Progenitor cell of endocrine pancreas (in vitro differentiated cells): ENCODE measurements around the gene FUZ. TPM values are rescaled to one million over a fixed set of nuclear protein-coding genes. Genes with fewer than 3 reads are reported as not detected.

Source experiments
- DNase-seq: peaks from one replicate; pipeline ENCODE4 v3.0.0; 2021; ENCODE audit warnings: low spot score; ENCODE audit not compliant: unreplicated experiment
- H3K27ac Mint-ChIP-seq: 2 replicates; pipeline ENCODE4 v1.8.0; 2021; ENCODE audit warnings: mild to moderate bottlenecking, moderate library complexity, mixed read lengths
- H3K27me3 Mint-ChIP-seq: 2 replicates; pipeline ENCODE4 v1.8.0; 2021; ENCODE audit warnings: mixed read lengths
- H3K36me3 Mint-ChIP-seq: 2 replicates; pipeline ENCODE4 v1.8.0; 2022; ENCODE audit warnings: mixed read lengths; ENCODE audit not compliant: insufficient read depth
- H3K4me1 Mint-ChIP-seq: 2 replicates; pipeline ENCODE4 v1.8.0; 2021; ENCODE audit warnings: low read depth, mixed read lengths
- H3K4me3 Mint-ChIP-seq: 2 replicates; pipeline ENCODE4 v1.8.0; 2021; ENCODE audit warnings: low read depth, mild to moderate bottlenecking, moderate library complexity, mixed read lengths
- H3K9me3 Mint-ChIP-seq: 2 replicates; pipeline ENCODE4 v1.8.0; 2021; ENCODE audit warnings: low read depth, mixed read lengths
- total RNA-seq: library from RNA; stranded (reverse); gene quantifications from 2 replicates; pipeline ENCODE4 v1.2.1, GENCODE V29; 2021
- TF ChIP-seq, protein P1 (sequence below): fragments of 200-600 bp; sonication (generic); IDR thresholded peaks from one replicate; pipeline ENCODE4 v1.5.0; 2021; ENCODE audit warnings: antibody characterized with exemption, mild to moderate bottlenecking; ENCODE audit not compliant: unreplicated experiment

FUZ gene
- total RNA-seq, 1 donor from 2014 or later, result 40.0 TPM

DNA sequence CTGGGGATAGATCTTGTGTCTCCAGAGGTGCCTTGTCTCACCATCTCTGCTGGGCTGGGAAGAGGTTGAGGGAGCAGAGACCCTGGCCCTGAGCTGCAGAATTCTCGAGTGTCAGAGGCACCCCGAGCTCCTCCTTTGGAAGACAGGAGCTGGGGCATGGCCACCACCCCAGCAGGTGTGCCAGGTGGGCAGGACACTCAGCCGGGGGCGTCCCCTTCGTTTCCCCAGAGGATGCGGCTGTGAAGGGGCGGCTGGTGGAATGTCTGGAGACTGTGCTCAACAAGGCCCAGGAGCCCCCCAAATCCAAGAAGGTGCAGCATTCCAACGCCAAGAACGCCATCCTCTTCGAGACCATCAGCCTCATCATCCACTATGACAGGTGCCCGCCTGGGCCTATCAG is 14.5 kb downstream of the FUZ start:
- no peak overlapping the region for H3K4me3 Mint-ChIP-seq
- H3K4me1 Mint-ChIP-seq, result no peaks in the 10 kb centered on the region
- H3K27me3 Mint-ChIP-seq, result no peaks in the 10 kb centered on the region
- H3K9me3 Mint-ChIP-seq, result no peaks in the 10 kb centered on the region
- H3K27ac Mint-ChIP-seq, result no peak overlapping the region
- DNase-seq, result no peak
- TF ChIP-seq, protein P1, sequence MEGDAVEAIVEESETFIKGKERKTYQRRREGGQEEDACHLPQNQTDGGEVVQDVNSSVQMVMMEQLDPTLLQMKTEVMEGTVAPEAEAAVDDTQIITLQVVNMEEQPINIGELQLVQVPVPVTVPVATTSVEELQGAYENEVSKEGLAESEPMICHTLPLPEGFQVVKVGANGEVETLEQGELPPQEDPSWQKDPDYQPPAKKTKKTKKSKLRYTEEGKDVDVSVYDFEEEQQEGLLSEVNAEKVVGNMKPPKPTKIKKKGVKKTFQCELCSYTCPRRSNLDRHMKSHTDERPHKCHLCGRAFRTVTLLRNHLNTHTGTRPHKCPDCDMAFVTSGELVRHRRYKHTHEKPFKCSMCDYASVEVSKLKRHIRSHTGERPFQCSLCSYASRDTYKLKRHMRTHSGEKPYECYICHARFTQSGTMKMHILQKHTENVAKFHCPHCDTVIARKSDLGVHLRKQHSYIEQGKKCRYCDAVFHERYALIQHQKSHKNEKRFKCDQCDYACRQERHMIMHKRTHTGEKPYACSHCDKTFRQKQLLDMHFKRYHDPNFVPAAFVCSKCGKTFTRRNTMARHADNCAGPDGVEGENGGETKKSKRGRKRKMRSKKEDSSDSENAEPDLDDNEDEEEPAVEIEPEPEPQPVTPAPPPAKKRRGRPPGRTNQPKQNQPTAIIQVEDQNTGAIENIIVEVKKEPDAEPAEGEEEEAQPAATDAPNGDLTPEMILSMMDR, result no peak
- peaks cover 8% of the 10 kb centered on the region for H3K36me3 Mint-ChIP-seq

DNA sequence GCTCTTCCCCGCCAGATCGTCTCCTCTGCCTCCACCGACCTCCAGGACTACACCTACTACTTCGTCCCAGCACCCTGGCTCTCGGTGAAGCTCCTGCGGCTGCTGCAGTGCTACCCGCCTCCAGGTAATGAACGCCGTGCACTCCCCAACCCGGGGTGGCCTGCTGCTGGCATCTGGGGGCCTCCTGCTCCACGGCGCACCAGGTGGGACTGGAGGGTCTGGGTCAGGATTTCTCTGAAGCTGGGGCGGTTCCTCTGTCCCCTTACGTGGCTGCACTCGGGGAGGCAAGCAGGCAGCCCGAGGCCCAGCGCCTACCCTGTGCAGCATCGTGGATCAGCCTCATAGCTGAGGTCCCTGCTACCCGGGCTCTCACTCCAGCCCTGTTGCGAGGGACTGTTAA is 17.5 kb downstream of the FUZ start:
- TF ChIP-seq, protein P1, result no peak
- Mint-ChIP-seq H3K4me1 (no peaks in the 10 kb centered on the region), H3K27ac (no peak overlapping the region), H3K9me3 (no peaks in the 10 kb centered on the region), H3K27me3 (no peaks in the 10 kb centered on the region), H3K4me3 (no peak overlapping the region), H3K36me3 (peaks cover 7% of the 10 kb centered on the region)
- no peak for DNase-seq

DNA sequence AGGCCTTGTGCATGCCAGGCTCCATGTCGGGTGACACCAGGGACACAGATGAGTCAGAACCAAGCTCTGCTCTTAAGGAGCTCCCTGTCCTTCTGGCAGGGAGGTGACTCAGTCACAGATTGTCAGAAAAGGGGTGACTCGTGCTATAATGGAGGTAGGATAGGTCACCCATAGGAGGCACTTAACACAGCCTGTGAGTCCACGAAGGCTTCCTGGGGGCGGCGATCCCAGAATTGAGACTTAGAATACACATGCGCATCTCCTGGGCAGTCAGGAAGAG is 19.6 kb downstream of the FUZ start:
- H3K4me3 Mint-ChIP-seq, result no peak overlapping the region
- no peaks in the 10 kb centered on the region for H3K4me1 Mint-ChIP-seq
- TF ChIP-seq, protein P1, result no peak
- DNase-seq, result no peak
- no peaks in the 10 kb centered on the region for H3K27me3 Mint-ChIP-seq
- no peak overlapping the region for H3K27ac Mint-ChIP-seq
- peaks cover 11% of the 10 kb centered on the region for H3K36me3 Mint-ChIP-seq
- no peaks in the 10 kb centered on the region for H3K9me3 Mint-ChIP-seq

DNA sequence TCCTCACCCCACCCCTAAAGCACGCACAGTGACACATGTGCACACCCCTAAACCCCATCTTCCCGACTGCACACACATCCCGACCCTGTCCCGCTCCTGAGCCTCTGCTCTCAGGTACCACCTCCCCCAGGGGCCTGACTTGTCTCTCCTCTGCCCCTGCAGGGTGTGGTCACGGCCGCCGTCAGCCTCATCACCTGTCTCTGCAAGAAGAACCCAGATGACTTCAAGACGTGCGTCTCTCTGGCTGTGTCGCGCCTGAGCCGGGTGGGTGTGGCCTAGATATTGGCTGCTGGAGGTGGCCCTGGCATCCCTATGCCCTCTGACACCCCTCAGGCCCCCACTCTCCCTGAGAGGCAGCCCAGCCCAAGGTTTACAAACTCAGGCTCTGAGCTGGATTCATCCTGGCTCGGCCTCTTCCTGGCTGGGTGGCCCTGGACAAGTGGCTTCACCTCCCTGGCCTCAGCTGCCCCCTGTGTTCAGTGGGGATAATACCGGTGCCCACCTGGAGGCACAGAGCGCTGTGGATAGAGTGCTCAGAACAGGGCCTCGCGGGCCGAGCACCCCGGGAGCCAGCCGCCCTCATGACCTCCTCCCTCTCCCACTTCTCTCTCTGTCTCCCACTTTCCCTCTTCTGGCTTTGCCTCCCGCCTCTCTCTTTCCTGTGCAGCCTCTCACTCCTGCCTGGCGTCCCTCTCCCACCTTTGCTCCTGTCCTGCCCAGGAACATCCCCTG is 20.1 kb downstream of the FUZ start:
- no peaks in the 10 kb centered on the region for H3K4me1 Mint-ChIP-seq
- peaks cover 14% of the 10 kb centered on the region for H3K36me3 Mint-ChIP-seq
- H3K27me3 Mint-ChIP-seq, result no peaks in the 10 kb centered on the region

DNA sequence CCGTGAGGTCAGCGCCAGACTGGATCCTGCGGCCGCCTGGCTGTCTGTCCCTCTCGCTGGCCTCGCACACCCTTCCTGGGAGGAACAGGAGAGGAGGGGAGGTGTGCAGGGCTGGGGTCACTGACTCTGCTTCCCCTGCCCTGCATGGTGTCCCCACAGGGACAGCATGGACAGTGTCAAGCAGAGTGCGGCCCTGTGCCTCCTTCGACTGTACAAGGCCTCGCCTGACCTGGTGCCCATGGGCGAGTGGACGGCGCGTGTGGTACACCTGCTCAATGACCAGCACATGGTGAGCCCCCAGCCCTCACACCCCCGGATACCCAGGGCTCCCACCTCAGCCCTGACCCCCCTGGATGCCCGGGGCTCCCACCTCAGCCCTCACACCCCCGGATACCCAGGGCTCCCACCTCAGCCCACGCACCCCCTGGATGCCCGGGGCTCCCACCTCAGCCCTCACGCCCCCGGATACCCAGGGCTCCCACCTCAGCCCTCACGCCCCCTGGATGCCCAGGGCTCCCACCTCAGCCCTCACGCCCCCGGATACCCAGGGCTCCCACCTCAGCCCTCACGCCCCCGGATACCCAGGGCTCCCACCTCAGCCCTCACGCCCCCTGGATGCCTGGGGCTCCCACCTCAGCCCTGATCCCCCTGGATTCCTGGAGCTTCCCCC is 21.2 kb downstream of the FUZ start:
- H3K4me1 Mint-ChIP-seq, result no peaks in the 10 kb centered on the region
- no peaks in the 10 kb centered on the region for H3K27me3 Mint-ChIP-seq
- TF ChIP-seq, protein P1, result no peak
- no peak overlapping the region for H3K4me3 Mint-ChIP-seq
- peaks cover 16% of the 10 kb centered on the region for H3K36me3 Mint-ChIP-seq
- no peak overlapping the region for H3K27ac Mint-ChIP-seq
- no peak for DNase-seq
- H3K9me3 Mint-ChIP-seq, result no peaks in the 10 kb centered on the region

More for the DNA sequence above, 20.1 kb downstream of the FUZ start:
- H3K27ac Mint-ChIP-seq, result no peak overlapping the region
- no peak for DNase-seq
- no peaks in the 10 kb centered on the region for H3K9me3 Mint-ChIP-seq
- TF ChIP-seq, protein P1, result no peak
- no peak overlapping the region for H3K4me3 Mint-ChIP-seq
